Measurements from ENCODE around the gene MAPK6.

MAPK6 gene

GRCh38 chr15:52018693-52019393 lies at the start of gene MAPK6:
MAPK6 (plus strand) TSS chr15:52019219; CDS start chr15:52046461, 27,242 bp downstream.
- Histone ChIP-seq H3K4me3 (ENCODE audit: low read depth, low read length) (peak within 1 kb of the TSS; percentile 93), H3K27ac (peak within 1 kb of the TSS; percentile 97), H3K36me3 (replicated peaks) (no peaks in the 10 kb centered on the region), H3K27me3 (replicated peaks) (no peaks in the 10 kb centered on the region)
- in situ Hi-C loops (cut with HindIII; ENCODE audit: low pct_ligation_motif_present, low sequenced_read_pairs), result no loop called here
- TF ChIP-seq CTCF (IDR thresholded peaks at IDR 0.05; ENCODE audit: low read depth, low read length, missing control alignments), result no peak
- peak; percentile 85 for DNase-seq

- Histone ChIP-seq H3K27me3 (replicated peaks) (no peaks in the 10 kb centered on the region), H3K27ac (no peak overlapping the region), H3K36me3 (replicated peaks) (peaks cover 2% of the 10 kb centered on the region), H3K4me3 (ENCODE audit: low read depth, low read length) (no peak overlapping the region)
- TF ChIP-seq CTCF (IDR thresholded peaks at IDR 0.05; ENCODE audit: low read depth, low read length, missing control alignments), result no peak
- DNase-seq, result no peak
- in situ Hi-C loops (cut with HindIII; ENCODE audit: low pct_ligation_motif_present, low sequenced_read_pairs), result no loop called here
Measured at GRCh38 chr15:51969728-51970127, 49.3 kb upstream of the MAPK6 start.

GRCh38 chr15:51970132-51970817 lies 48.7 kb upstream of the MAPK6 start:
- DNase-seq, result no peak
- Histone ChIP-seq H3K27me3 (replicated peaks) (no peaks in the 10 kb centered on the region), H3K4me3 (ENCODE audit: low read depth, low read length) (peak overlapping the region; percentile 93), H3K27ac (peak overlapping the region; percentile 91), H3K36me3 (replicated peaks) (peaks cover 2% of the 10 kb centered on the region)
- no peak for TF ChIP-seq CTCF (IDR thresholded peaks at IDR 0.05; ENCODE audit: low read depth, low read length, missing control alignments)
- in situ Hi-C loops (cut with HindIII; ENCODE audit: low pct_ligation_motif_present, low sequenced_read_pairs), result no loop called here

- Histone ChIP-seq H3K4me3 (ENCODE audit: low read depth, low read length) (peak overlapping the region; percentile 93), H3K27ac (peak overlapping the region; percentile 91), H3K27me3 (replicated peaks) (no peaks in the 10 kb centered on the region), H3K36me3 (replicated peaks) (peaks cover 2% of the 10 kb centered on the region)
- no peak for DNase-seq
- in situ Hi-C loops (cut with HindIII; ENCODE audit: low pct_ligation_motif_present, low sequenced_read_pairs), result no loop called here
- TF ChIP-seq CTCF (IDR thresholded peaks at IDR 0.05; ENCODE audit: low read depth, low read length, missing control alignments), result no peak
Measured at GRCh38 chr15:51971032-51971374, 48.0 kb upstream of the MAPK6 start.

DNA sequence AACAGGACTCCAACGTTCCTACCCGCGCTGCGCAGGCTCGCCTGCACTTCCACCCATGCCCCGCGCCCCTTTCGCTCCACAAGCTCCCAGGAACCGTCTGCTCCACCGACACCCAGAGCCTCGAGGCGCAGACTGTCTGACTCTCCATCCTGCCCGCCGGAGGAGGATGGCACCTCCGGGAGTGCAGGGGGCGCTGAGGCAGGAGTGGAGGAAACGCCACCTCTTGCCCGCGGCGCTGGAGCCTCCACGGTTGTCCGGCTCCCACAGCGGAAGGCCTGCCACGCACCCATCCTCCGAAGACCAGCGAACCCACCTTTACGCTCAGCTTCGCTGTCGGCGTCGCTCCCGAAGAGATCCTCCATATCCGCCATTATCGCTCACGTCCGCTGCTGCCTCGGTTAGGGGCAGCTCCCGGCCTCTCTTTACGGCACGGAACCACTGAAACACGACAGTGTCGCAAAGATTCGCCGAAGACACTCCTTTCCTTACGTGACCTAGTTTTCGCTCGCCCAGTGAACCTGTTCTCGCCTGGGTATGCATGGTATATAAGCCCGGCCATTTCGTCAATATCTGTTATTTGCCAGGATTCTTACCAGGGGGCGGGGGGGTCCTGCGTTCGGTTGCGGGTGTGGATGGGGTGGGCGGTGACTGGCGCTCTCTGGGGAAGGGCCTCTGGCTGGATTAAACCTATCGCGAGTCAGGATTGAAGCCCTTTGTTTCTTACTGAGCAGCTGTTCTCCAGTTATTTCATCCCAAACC lies 47.5 kb upstream of the MAPK6 start, which contains the start of gene LEO1:
Gene LEO1, minus strand, starts transcription at position 404 of the 759 bp plus-strand sequence. Its CDS starts 33 bp downstream, at position 371.
- peak within 1 kb of the TSS; percentile 91 for H3K27ac ChIP-seq
- no peaks in the 10 kb centered on the region for H3K27me3 ChIP-seq (replicated peaks)
- peak; percentile 67 for TF ChIP-seq CTCF (IDR thresholded peaks at IDR 0.05; ENCODE audit: low read depth, low read length, missing control alignments)
- peak within 1 kb of the TSS; percentile 93 for H3K4me3 ChIP-seq (ENCODE audit: low read depth, low read length)
- DNase-seq, result peak; percentile 96
- peaks cover 2% of the 10 kb centered on the region for H3K36me3 ChIP-seq (replicated peaks)
- in situ Hi-C loops (cut with HindIII; ENCODE audit: low pct_ligation_motif_present, low sequenced_read_pairs), result no loop called here
